Skin of body (tissue), 2 donors: ENCODE data around the gene TMEM63B. TPM values are rescaled to one million over a fixed set of nuclear protein-coding genes. Genes with fewer than 3 reads are reported as not detected.
"Not testable (repeated sequence)": the region's sequence is repeated elsewhere in the genome, so short reads cannot be mapped to it uniquely, and the experiment has no call there.

Experiments used
- DNase-seq: peaks from one replicate; lab custom pipeline; 2025; lab: John Stamatoyannopoulos, UW
- total RNA-seq: library from RNA; depleted of rRNA; stranded (reverse); fragments of >200 nt; gene quantifications from one replicate; pipeline ENCODE4 v1.2.3, GENCODE V29; 2014

Gene TMEM63B
- 16.2 TPM for total RNA-seq

- DNase-seq: peak; percentile 95
Measured at GRCh38 chr6:44127186-44128019, at the start of gene TMEM63B, which contains the start of gene MRPL14. TMEM63B (plus strand) TSS chr6:44127554; CDS start chr6:44134585, 7,031 bp downstream. MRPL14 (minus strand) TSS chr6:44127452; CDS start chr6:44116611, 10,841 bp downstream.

GRCh38 chr6:44078219-44078826 lies 49.0 kb upstream of the TMEM63B start:
- no peak for DNase-seq

DNA sequence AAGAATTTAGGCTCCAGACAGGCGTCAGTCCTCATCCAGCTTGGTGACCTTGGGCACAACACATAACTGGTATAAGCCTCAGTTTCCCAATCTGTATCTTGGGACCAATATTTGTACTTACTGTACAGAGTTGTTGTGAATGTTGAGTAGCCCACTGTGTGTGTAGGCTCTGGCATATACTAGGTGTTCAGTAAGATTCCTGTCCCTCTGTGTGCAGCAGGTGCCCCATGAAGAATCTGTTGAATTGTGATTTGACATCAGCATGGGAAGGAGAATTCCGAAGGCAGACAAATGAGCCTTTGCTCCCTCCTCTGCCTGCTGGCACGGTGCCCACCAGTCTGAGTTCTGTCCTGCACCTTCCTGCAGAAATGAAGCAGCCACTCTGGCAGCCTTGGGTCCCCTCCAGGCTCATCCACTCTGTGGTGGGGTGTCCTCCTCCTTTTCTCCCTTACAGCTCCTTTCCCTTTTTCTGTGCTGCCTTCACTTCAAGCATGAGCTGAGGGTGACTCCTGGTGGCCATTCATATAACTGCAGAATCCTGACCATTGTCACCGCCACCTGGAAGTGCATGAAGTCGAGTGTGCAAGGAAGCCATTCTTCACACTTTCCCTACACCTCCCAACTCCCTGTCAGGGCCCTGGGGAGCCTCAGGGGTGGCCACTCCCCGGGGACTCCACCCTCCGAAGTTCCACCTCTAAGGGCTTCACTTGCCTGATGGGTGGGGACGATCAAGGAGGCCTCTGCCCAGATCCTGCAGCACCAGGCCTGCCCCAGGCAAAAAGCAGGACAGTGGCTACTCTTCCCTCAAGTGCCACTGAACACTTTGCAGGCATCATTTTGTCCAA lies 48.3 kb upstream of the TMEM63B start:
- no peak for DNase-seq

GRCh38 chr6:44079672-44080071 lies 47.7 kb upstream of the TMEM63B start:
- DNase-seq: no peak

DNA sequence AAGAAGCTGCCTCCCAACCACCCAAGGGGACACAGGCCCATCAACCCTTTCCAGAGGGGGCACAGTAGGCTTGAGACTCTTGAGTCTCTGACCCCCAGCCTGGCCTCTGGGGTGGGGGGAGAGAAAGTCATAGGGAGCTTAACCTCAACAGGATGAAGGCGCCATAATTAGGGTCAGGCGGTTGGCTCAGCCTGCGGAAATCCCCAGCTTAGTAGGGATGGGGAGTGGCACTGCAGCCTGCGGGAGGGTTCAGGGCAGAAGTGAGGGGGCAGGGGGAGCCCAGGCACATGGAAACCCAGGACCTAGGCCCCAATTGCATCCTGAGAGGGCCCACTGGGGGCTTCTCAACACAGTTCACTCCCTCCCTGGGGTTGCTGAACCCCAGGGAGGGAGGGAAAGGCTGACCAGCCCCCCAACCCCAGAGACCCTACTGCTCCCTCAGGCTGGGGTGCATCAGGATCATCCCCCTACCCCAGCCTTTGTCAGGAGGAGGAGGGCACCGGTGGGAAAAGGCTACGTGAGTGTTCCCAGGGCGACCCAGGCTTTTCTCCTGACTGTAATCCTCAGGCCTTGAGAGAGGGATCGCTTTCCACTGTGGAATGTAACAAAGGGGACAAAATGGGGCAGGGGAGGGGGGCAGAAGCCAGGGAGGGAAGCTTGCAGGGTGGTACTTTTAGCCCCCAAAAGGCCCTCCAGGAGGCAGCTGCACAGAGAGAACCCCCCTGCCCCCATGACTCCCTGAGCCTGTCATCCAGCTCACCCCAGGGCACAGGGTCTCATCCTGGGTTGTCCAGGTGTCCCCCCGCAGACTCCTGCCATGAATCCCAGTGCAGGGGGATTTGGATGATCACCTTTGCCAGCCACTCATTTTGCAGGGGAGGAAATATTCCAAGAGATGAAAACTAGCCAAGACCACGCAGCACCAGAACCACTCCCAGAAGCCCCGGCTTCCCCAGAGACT lies 46.5 kb upstream of the TMEM63B start:
- DNase-seq: no peak

- DNase-seq: no peak
Measured at GRCh38 chr6:44081753-44082152, 45.6 kb upstream of the TMEM63B start.

GRCh38 chr6:44082872-44083321 lies 44.5 kb upstream of the TMEM63B start:
- DNase-seq: no peak

GRCh38 chr6:44084231-44085014 lies 42.9 kb upstream of the TMEM63B start:
- DNase-seq: peak; percentile 20

GRCh38 chr6:44085219-44085618 lies 42.1 kb upstream of the TMEM63B start:
- DNase-seq: no peak

DNA sequence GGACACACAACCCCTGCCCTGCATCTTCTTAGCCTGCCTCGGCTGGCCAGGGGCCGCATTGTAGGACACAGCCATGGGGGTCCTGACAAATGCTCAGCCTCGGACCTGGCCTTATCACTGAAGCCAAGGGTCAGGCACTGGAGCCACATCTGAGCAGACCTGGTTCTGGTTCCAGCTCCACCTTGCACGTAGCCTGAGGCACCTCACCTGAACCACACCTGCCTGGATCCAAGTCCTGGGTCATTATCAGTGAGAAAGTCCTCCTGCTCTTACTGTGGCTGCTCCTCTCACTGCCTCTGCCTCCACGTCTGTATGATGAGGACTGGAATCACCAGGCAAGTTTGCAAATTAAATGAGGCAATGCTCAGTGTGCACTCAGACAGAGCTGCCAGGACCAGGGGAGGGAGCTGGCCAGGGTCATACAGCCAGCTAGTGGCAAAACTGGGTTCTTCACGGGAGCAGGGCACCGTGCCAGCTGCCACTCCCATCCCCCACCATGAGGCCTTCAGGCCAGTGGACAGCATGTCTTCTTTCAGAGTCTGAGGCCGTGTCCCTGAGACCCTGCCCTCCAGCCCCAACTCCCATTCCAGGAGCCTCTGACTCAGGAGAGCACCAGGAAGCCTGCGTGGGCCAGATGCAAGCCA lies 40.3 kb upstream of the TMEM63B start:
- no peak for DNase-seq

GRCh38 chr6:44087623-44088022 lies 39.7 kb upstream of the TMEM63B start:
- no peak for DNase-seq

- no peak for DNase-seq
Measured at GRCh38 chr6:44088827-44089590, 38.3 kb upstream of the TMEM63B start.

DNA sequence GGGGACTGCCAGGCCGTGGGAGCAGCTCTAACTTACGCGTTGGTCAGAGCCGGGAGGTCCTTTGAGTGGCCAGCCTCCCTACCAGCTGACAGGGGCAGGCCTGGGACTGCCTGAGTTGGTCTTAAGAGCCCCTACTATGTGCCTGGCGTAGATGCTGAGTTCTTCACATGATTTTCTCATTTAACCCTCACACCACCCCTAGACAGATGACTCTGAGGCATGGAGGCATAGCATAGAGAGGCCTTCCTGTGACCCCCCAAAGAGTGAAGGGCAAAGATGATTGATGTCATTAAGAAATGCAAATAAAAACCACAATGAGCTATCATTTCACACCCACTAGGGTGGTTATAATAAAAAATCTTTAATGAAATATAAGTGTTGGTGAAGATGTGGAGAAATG lies 36.9 kb upstream of the TMEM63B start:
- DNase-seq: no peak

- DNase-seq: not testable (repeated sequence)
Measured at GRCh38 chr6:44091356-44091755, 36.0 kb upstream of the TMEM63B start.

DNA sequence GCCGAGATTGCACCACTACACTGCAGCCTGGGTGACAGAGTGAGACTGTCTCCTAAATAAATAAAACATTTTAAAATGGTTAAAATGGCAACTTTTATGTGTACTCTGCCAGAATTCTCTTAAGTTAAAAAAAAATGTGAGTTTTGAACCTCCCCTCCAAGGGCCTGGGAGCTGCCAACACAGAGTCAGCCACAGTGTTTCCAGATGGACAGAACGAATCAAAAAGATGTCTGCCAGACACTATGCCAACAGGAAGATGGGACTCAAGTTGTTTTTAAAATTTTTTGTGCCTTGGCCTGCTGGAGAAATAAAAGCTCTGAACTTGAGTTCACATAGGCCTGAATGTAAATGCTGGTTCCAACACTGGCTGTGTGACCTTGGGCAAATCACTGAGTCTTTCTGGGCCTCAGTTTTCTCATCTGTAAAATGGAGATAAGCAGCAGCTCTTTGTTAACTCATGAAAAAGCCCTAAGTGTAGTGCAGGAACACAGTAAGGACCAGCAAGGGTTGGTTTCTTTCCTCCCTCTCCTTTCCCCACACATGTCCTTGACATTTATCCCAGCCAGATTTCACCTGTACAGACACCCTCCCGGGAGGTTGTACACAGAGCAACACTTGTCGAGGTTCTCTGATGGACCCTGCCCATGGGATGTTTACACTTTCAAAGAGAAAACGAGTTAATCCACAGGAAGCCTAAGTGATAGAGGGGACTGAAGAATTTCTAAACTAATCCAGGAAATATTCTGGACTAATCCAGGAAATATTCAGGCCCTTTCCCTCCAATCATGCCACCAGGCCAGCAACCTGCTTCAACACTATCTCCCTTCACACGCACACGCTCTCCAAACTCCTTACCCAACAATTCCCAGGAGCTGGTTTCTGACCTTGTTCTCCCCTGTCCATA lies 35.1 kb upstream of the TMEM63B start:
- DNase-seq: no peak

GRCh38 chr6:44093066-44093465 lies 34.3 kb upstream of the TMEM63B start:
- DNase-seq: no peak

- DNase-seq: no peak
Measured at GRCh38 chr6:44093750-44094402, 33.5 kb upstream of the TMEM63B start.
